HG03558 (cell line): ENCODE results near the gene TNFSF13B.

ENCODE experiments used
- ATAC-seq: cut with Tn5 transposase; IDR thresholded peaks from one replicate; pipeline ENCODE4 v1.9.1; 2021; ENCODE audit warnings: moderate number of reproducible peaks; ENCODE audit not compliant: unreplicated experiment; ENCODE audit errors: extremely low read depth

The TNFSF13B gene

GRCh38 chr13:108342369-108343289 lies 73.1 kb downstream of the TNFSF13B start:
- ATAC-seq: no peak

GRCh38 chr13:108345016-108345415 lies 75.5 kb downstream of the TNFSF13B start:
- ATAC-seq: no peak

- ATAC-seq: no peak
Measured at GRCh38 chr13:108346376-108346775, 76.9 kb downstream of the TNFSF13B start.

- no peak for ATAC-seq
Measured at GRCh38 chr13:108349269-108349668, 79.8 kb downstream of the TNFSF13B start.

- ATAC-seq: no peak
Measured at GRCh38 chr13:108350579-108350978, 81.1 kb downstream of the TNFSF13B start.

GRCh38 chr13:108352599-108352998 lies 83.1 kb downstream of the TNFSF13B start:
- no peak for ATAC-seq

- ATAC-seq: no peak
Measured at GRCh38 chr13:108357228-108357627, 87.7 kb downstream of the TNFSF13B start.
